ENCODE data around the gene ERICH3. TPM values are rescaled to one million over a fixed set of nuclear protein-coding genes. Genes with fewer than 3 reads are reported as not detected.

ERICH3 gene
- total and polyA plus RNA-seq, 2 donors (not counting 1 experiment from before 2014, with no cell fraction given) = 0.17 TPM; not detected in 1

DNA sequence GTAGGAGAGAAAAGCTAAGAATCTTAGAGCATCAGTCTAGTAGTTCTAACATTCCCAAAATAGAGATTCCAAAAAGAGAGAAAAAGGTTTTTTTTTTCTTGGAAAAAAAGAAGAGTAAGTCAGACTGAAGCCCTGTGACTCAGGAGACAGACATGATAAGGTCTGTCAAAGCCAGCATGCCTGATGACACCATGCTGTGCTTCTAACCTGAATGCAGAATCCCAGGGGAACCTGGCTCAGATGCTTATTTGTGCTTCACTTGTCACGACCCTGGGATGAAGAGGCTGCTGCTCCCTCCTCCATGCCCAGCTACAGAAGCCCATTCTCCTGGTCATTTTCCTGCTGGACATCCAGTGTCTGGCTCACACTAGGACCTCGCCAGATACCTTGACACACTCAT lies 44.3 kb downstream of the ERICH3 start:
- Histone ChIP-seq H3K9me3 (ENCODE audit: control insufficient read depth, insufficient read depth, low read depth, low read length) (no peaks in the 10 kb centered on the region), H3K9ac (ENCODE audit: insufficient read depth, low read length) (no peak overlapping the region), H3K27me3 (ENCODE audit: control insufficient read depth, insufficient read depth, low read length) (no peaks in the 10 kb centered on the region), H3K4me1 (ENCODE audit: control insufficient read depth, extremely low read depth, insufficient read depth, low read length) (no peaks in the 10 kb centered on the region), H2AFZ (ENCODE audit: low read length) (no peak overlapping the region), H3K27ac (ENCODE audit: insufficient read depth, low read length) (no peak overlapping the region), H4K20me1 (ENCODE audit: control insufficient read depth, extremely low read depth, insufficient read depth, low read length) (no peaks in the 10 kb centered on the region), H3K4me2 (ENCODE audit: extremely low read depth, insufficient read depth, low read length) (no peak overlapping the region), H3K4me3 (replicated peaks in 1 of 4; ENCODE audit: control extremely low read depth in 1 of 4, insufficient read depth in 1 of 4, low read depth in 3 of 4, low read length in 4 of 4) (no peak overlapping the region), H3K79me2 (ENCODE audit: control insufficient read depth, insufficient read depth, low read length) (no peaks in the 10 kb centered on the region), H3K36me3 (ENCODE audit: control insufficient read depth, insufficient read depth, low read length) (no peaks in the 10 kb centered on the region)
- DNase-seq (ENCODE audit: low read depth in 2 of 2) = no peak
- TF ChIP-seq, protein P1, sequence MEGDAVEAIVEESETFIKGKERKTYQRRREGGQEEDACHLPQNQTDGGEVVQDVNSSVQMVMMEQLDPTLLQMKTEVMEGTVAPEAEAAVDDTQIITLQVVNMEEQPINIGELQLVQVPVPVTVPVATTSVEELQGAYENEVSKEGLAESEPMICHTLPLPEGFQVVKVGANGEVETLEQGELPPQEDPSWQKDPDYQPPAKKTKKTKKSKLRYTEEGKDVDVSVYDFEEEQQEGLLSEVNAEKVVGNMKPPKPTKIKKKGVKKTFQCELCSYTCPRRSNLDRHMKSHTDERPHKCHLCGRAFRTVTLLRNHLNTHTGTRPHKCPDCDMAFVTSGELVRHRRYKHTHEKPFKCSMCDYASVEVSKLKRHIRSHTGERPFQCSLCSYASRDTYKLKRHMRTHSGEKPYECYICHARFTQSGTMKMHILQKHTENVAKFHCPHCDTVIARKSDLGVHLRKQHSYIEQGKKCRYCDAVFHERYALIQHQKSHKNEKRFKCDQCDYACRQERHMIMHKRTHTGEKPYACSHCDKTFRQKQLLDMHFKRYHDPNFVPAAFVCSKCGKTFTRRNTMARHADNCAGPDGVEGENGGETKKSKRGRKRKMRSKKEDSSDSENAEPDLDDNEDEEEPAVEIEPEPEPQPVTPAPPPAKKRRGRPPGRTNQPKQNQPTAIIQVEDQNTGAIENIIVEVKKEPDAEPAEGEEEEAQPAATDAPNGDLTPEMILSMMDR (conservative IDR thresholded peaks at IDR 0.05 in 1 of 2, IDR thresholded peaks at IDR 0.05 in 1 of 2; ENCODE audit: low read depth in 1 of 2, low read length in 2 of 2) = no peak
- TF ChIP-seq EZH2 (IDR thresholded peaks at IDR 0.05; ENCODE audit: low read length, missing control alignments) = no peak

DNA sequence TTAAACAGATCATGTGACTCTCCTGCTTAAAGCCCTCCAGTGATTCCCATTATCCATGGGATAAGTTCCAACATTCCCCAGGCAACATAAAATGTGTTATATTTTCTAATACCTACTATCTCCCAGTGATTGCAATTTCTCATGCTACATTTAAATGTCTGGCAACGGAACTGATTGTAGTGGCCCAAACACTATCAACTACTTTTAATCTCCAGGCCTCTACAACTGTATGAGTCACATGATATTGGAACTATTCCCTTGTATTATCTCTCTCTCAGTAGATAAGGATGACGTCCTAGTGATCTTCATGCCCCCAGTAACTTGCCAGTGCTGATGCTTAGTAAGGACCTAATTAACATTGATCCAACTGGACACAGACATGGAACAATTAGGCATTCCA lies 49.9 kb downstream of the ERICH3 start:
- Histone ChIP-seq H4K20me1 (ENCODE audit: control insufficient read depth, extremely low read depth, insufficient read depth, low read length) (no peaks in the 10 kb centered on the region), H3K27ac (ENCODE audit: insufficient read depth, low read length) (no peak overlapping the region), H3K9me3 (ENCODE audit: control insufficient read depth, insufficient read depth, low read depth, low read length) (no peaks in the 10 kb centered on the region), H2AFZ (ENCODE audit: low read length) (no peak overlapping the region), H3K4me3 (replicated peaks in 1 of 4; ENCODE audit: control extremely low read depth in 1 of 4, insufficient read depth in 1 of 4, low read depth in 3 of 4, low read length in 4 of 4) (no peak overlapping the region), H3K36me3 (ENCODE audit: control insufficient read depth, insufficient read depth, low read length) (no peaks in the 10 kb centered on the region), H3K4me1 (ENCODE audit: control insufficient read depth, extremely low read depth, insufficient read depth, low read length) (no peaks in the 10 kb centered on the region), H3K4me2 (ENCODE audit: extremely low read depth, insufficient read depth, low read length) (no peak overlapping the region), H3K27me3 (ENCODE audit: control insufficient read depth, insufficient read depth, low read length) (no peaks in the 10 kb centered on the region), H3K9ac (ENCODE audit: insufficient read depth, low read length) (no peak overlapping the region), H3K79me2 (ENCODE audit: control insufficient read depth, insufficient read depth, low read length) (no peaks in the 10 kb centered on the region)
- TF ChIP-seq, protein P1 (conservative IDR thresholded peaks at IDR 0.05 in 1 of 2, IDR thresholded peaks at IDR 0.05 in 1 of 2; ENCODE audit: low read depth in 1 of 2, low read length in 2 of 2) = no peak
- no peak for TF ChIP-seq EZH2 (IDR thresholded peaks at IDR 0.05; ENCODE audit: low read length, missing control alignments)
- peak in 1 of 2 donors; percentile 7 for DNase-seq (ENCODE audit: low read depth in 2 of 2)

DNA sequence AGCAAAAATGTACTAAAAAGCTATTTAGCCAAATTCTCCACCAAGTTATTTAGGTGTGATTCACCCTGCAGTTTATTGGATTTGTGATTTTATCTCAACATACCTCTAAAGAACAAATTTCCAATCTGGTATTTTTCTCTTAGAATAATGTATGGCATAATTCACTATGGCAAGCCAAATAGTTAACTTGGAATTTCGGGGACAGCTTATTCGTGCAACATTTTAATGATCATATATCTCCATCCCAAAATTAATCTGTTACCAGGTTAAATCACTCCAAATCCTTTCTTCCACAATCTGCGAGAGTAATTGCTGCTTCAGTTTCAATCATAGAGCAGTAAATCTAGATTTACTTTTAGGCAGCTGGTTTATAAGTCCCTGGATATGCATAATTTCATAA lies 53.4 kb downstream of the ERICH3 start:
- TF ChIP-seq, protein P1 (conservative IDR thresholded peaks at IDR 0.05 in 1 of 2, IDR thresholded peaks at IDR 0.05 in 1 of 2; ENCODE audit: low read depth in 1 of 2, low read length in 2 of 2) = no peak
- TF ChIP-seq EZH2 (IDR thresholded peaks at IDR 0.05; ENCODE audit: low read length, missing control alignments) = no peak

More for the DNA sequence above, 53.4 kb downstream of the ERICH3 start:
- Histone ChIP-seq H3K4me3 (replicated peaks in 1 of 4; ENCODE audit: control extremely low read depth in 1 of 4, insufficient read depth in 1 of 4, low read depth in 3 of 4, low read length in 4 of 4) (no peak overlapping the region), H3K4me1 (ENCODE audit: control insufficient read depth, extremely low read depth, insufficient read depth, low read length) (no peaks in the 10 kb centered on the region), H2AFZ (ENCODE audit: low read length) (no peak overlapping the region), H3K79me2 (ENCODE audit: control insufficient read depth, insufficient read depth, low read length) (no peaks in the 10 kb centered on the region), H3K27ac (ENCODE audit: insufficient read depth, low read length) (no peak overlapping the region), H3K36me3 (ENCODE audit: control insufficient read depth, insufficient read depth, low read length) (no peaks in the 10 kb centered on the region), H3K9me3 (ENCODE audit: control insufficient read depth, insufficient read depth, low read depth, low read length) (no peaks in the 10 kb centered on the region), H3K9ac (ENCODE audit: insufficient read depth, low read length) (no peak overlapping the region), H4K20me1 (ENCODE audit: control insufficient read depth, extremely low read depth, insufficient read depth, low read length) (no peaks in the 10 kb centered on the region), H3K27me3 (ENCODE audit: control insufficient read depth, insufficient read depth, low read length) (no peaks in the 10 kb centered on the region), H3K4me2 (ENCODE audit: extremely low read depth, insufficient read depth, low read length) (no peak overlapping the region)
- no peak for DNase-seq (ENCODE audit: low read depth in 2 of 2)
